SK-N-SH treated with all-trans-retinoic acid at 6 μM for 48 hours (cell line): ENCODE data around the gene CATSPERD.

Experiments used
- ARNTL ChIP-seq: fragments of 450-650 bp; formaldehyde crosslinking; IDR thresholded peaks from 2 replicates; pipeline ENCODE4 v1.5.0; 2020; ENCODE audit warnings: low read depth, mild to moderate bottlenecking, moderate library complexity, borderline replicate concordance
- BACH2 ChIP-seq: fragments of 250-450 bp; sonication (Bioruptor Pico); IDR thresholded peaks from 2 replicates; pipeline ENCODE4 v1.9.0; 2021; ENCODE audit warnings: mild to moderate bottlenecking, borderline replicate concordance
- CREB5 ChIP-seq: fragments of 250-450 bp; sonication (Bioruptor Pico); IDR thresholded peaks from 2 replicates; pipeline ENCODE4 v1.5.1; 2020; ENCODE audit warnings: low read depth, mild to moderate bottlenecking, moderate library complexity
- GLIS3 ChIP-seq: fragments of 250-450 bp; sonication (Bioruptor Pico); IDR thresholded peaks from 2 replicates; pipeline ENCODE4 v1.5.0; 2020; ENCODE audit warnings: mild to moderate bottlenecking, moderate library complexity
- ISL1 ChIP-seq: fragments of 250-450 bp; sonication (Bioruptor Pico); IDR thresholded peaks from 2 replicates; pipeline ENCODE4 v2.1.2; 2022; ENCODE audit warnings: mild to moderate bottlenecking, moderate library complexity
- PATZ1 ChIP-seq: fragments of 250-450 bp; sonication (Bioruptor Pico); IDR thresholded peaks from 2 replicates; pipeline ENCODE4 v1.8.0; 2020; ENCODE audit warnings: mild to moderate bottlenecking, moderate library complexity, borderline replicate concordance
- RARB ChIP-seq: fragments of 250-450 bp; sonication (Bioruptor Pico); IDR thresholded peaks from 2 replicates; pipeline ENCODE4 v1.8.0; 2021; ENCODE audit warnings: mild to moderate bottlenecking, moderate library complexity
- SNAI2 ChIP-seq: fragments of 250-450 bp; sonication (Bioruptor Pico); IDR thresholded peaks from 2 replicates; pipeline ENCODE4 v1.5.0; 2020; ENCODE audit warnings: mild to moderate bottlenecking, moderate library complexity
- ZFP3 ChIP-seq: fragments of 250-450 bp; sonication (Bioruptor Pico); IDR thresholded peaks from 2 replicates; pipeline ENCODE4 v1.5.0; 2020; ENCODE audit warnings: mild to moderate bottlenecking, moderate library complexity

GRCh38 chr19:5676772-5677105 lies 43.7 kb upstream of the CATSPERD start:
- no peak for TF ChIP-seq ARNTL
- TF ChIP-seq GLIS3 (CRISPR knock-in tag): no peak
- no peak for TF ChIP-seq ZFP3
- TF ChIP-seq ISL1 (CRISPR knock-in tag): no peak
- no peak for TF ChIP-seq RARB (CRISPR knock-in tag)
- TF ChIP-seq CREB5 (CRISPR knock-in tag): no peak
- no peak for TF ChIP-seq SNAI2 (CRISPR knock-in tag)
- no peak for TF ChIP-seq PATZ1
- TF ChIP-seq BACH2: no peak
